Lung microvascular endothelial cell (primary cell): ENCODE results near the gene CEMIP2. TPM values are rescaled to one million over a fixed set of nuclear protein-coding genes. Genes with fewer than 3 reads are reported as not detected.

Source experiments
- DNase-seq, 2 donors: peaks; one replicate each; pipeline versions ENCODE4 v3.0.0 to v3.0.0-alpha.2; 2010; ENCODE audit warnings: low read depth in 2 of 2
- total RNA-seq: library from RNA; depleted of rRNA; stranded (reverse); fragments of >200 nt; gene quantifications from 2 replicates; pipeline ENCODE4 v1.2.1, GENCODE V29; 2014

The CEMIP2 gene
- total RNA-seq, 1 donor from 2014 or later, result 660 TPM

GRCh38 chr9:71747576-71747975 is 20.7 kb downstream of the CEMIP2 start:
- DNase-seq, result no peak

- DNase-seq, result no peak
Measured at GRCh38 chr9:71746758-71747125, 21.6 kb downstream of the CEMIP2 start.

GRCh38 chr9:71746023-71746757 is 22.1 kb downstream of the CEMIP2 start:
- no peak for DNase-seq

- DNase-seq, result no peak
Measured at GRCh38 chr9:71744754-71745521, 23.4 kb downstream of the CEMIP2 start.

- no peak for DNase-seq
Measured at GRCh38 chr9:71743882-71744281, 24.4 kb downstream of the CEMIP2 start.

- DNase-seq, result peak; percentile 23
Measured at GRCh38 chr9:71743217-71743705, 25.1 kb downstream of the CEMIP2 start.

GRCh38 chr9:71742703-71743102 is 25.6 kb downstream of the CEMIP2 start:
- DNase-seq, result no peak

GRCh38 chr9:71741926-71742648 is 26.2 kb downstream of the CEMIP2 start:
- peak; percentile 38 to 53 for DNase-seq

GRCh38 chr9:71740199-71740598 is 28.1 kb downstream of the CEMIP2 start:
- no peak for DNase-seq

GRCh38 chr9:71737455-71737854 is 30.9 kb downstream of the CEMIP2 start:
- DNase-seq, result peak in 1 of 2 donors; percentile 33

GRCh38 chr9:71736236-71736635 is 32.1 kb downstream of the CEMIP2 start:
- DNase-seq, result no peak

- DNase-seq, result no peak
Measured at GRCh38 chr9:71734950-71735349, 33.4 kb downstream of the CEMIP2 start.

- no peak for DNase-seq
Measured at GRCh38 chr9:71733176-71733575, 35.1 kb downstream of the CEMIP2 start.

- no peak for DNase-seq
Measured at GRCh38 chr9:71729816-71730526, 38.3 kb downstream of the CEMIP2 start.

- DNase-seq, result peak in 1 of 2 donors; percentile 46
Measured at GRCh38 chr9:71726723-71727122, 41.6 kb downstream of the CEMIP2 start.

GRCh38 chr9:71725590-71726338 is 42.5 kb downstream of the CEMIP2 start:
- peak; percentile 89 to 95 for DNase-seq

GRCh38 chr9:71721855-71722254 is 46.5 kb downstream of the CEMIP2 start:
- DNase-seq, result no peak

GRCh38 chr9:71719562-71719961 is 48.8 kb downstream of the CEMIP2 start:
- peak in 1 of 2 donors; percentile 12 for DNase-seq

GRCh38 chr9:71719088-71719487 is 49.2 kb downstream of the CEMIP2 start:
- no peak for DNase-seq

- peak; percentile 23 to 42 for DNase-seq
Measured at GRCh38 chr9:71716138-71716909, 52.0 kb downstream of the CEMIP2 start.
